KMS-11 (cell line): ENCODE results near the gene DGUOK.

Experiments
- H2AFZ ChIP-seq: fragments of 200-600 bp; sonication (generic); 2 replicates; pipeline ENCODE4 v1.6.1; 2016; ENCODE audit warnings: antibody characterized with exemption, mixed run types, low read depth
- H3K27ac ChIP-seq: fragments of 200-600 bp; sonication (generic); 2 replicates; pipeline ENCODE4 v1.6.1; 2016; ENCODE audit warnings: mild to moderate bottlenecking, mixed run types
- H3K27me3 ChIP-seq: fragments of 200-600 bp; sonication (generic); 2 replicates; pipeline ENCODE4 v1.6.1; 2017; ENCODE audit warnings: mild to moderate bottlenecking, low read depth, mixed run types, moderate library complexity; ENCODE audit not compliant: insufficient read depth
- H3K36me3 ChIP-seq: fragments of 200-600 bp; sonication (generic); 2 replicates; pipeline ENCODE4 v1.6.1; 2017; ENCODE audit warnings: mild to moderate bottlenecking, mixed run types; ENCODE audit not compliant: insufficient read depth
- H3K4me1 ChIP-seq: fragments of 200-600 bp; sonication (generic); 2 replicates; pipeline ENCODE4 v1.6.1; 2016; ENCODE audit warnings: mild to moderate bottlenecking, low read depth, mixed run types; ENCODE audit not compliant: poor library complexity, severe bottlenecking
- H3K4me2 ChIP-seq: fragments of 200-600 bp; sonication (generic); 2 replicates; pipeline ENCODE4 v1.7.0; 2016; ENCODE audit warnings: mild to moderate bottlenecking, mixed run types
- H3K4me3 ChIP-seq: fragments of 200-600 bp; sonication (generic); IDR thresholded peaks from 2 replicates; pipeline ENCODE4 v1.6.1; 2017; ENCODE audit warnings: low read depth, low read length, mixed read lengths; ENCODE audit not compliant: insufficient read depth
- H3K79me2 ChIP-seq: fragments of 200-600 bp; sonication (generic); 2 replicates; pipeline ENCODE4 v1.6.1; 2016; ENCODE audit warnings: low read depth, mixed run types; ENCODE audit not compliant: insufficient read depth
- H3K9ac ChIP-seq: fragments of 200-600 bp; sonication (generic); 2 replicates; pipeline ENCODE4 v1.6.1; 2016; ENCODE audit warnings: mild to moderate bottlenecking, mixed run types
- H4K20me1 ChIP-seq: fragments of 200-600 bp; sonication (generic); 2 replicates; pipeline ENCODE4 v1.6.1; 2016; ENCODE audit warnings: mild to moderate bottlenecking, mixed run types; ENCODE audit not compliant: insufficient read depth
- CTCF ChIP-seq: fragments of 200-600 bp; sonication (generic); conservative IDR thresholded peaks from 2 replicates; pipeline ENCODE4 v1.6.1; 2017; ENCODE audit warnings: low read depth, mild to moderate bottlenecking, antibody characterized with exemption, low read length, moderate library complexity, mixed read lengths

Gene DGUOK

GRCh38 chr2:73944714-73945113 is 18.0 kb downstream of the DGUOK start:
- Histone ChIP-seq H3K36me3 (peaks cover 22% of the 10 kb centered on the region; the same call in 1 of the 2 replicates), H3K4me3 (no peak overlapping the region), H2AFZ (no peak overlapping the region), H4K20me1 (no peaks in the 10 kb centered on the region), H3K27me3 (no peaks in the 10 kb centered on the region), H3K4me2 (no peak overlapping the region), H3K4me1 (no peaks in the 10 kb centered on the region), H3K9ac (no peak overlapping the region), H3K27ac (no peak overlapping the region), H3K79me2 (peaks cover 32% of the 10 kb centered on the region; the same call in 1 of the 2 replicates)
- TF ChIP-seq CTCF: no peak

- H3K9ac ChIP-seq: no peak overlapping the region
- no peaks in the 10 kb centered on the region for H3K27me3 ChIP-seq
- no peak for TF ChIP-seq CTCF
- H3K36me3 ChIP-seq: peaks cover 26% of the 10 kb centered on the region; the same call in 1 of the 2 replicates
- peaks cover 26% of the 10 kb centered on the region; the same call in 1 of the 2 replicates for H3K79me2 ChIP-seq
- H3K4me3 ChIP-seq: no peak overlapping the region
- no peaks in the 10 kb centered on the region for H4K20me1 ChIP-seq
- H3K4me2 ChIP-seq: no peak overlapping the region
- no peak overlapping the region for H2AFZ ChIP-seq
- no peak overlapping the region for H3K27ac ChIP-seq
- no peaks in the 10 kb centered on the region for H3K4me1 ChIP-seq
These were observed 19.5 kb downstream of the DGUOK start for GRCh38 chr2:73946215-73946614.

- Histone ChIP-seq H3K9ac (no peak overlapping the region), H3K4me2 (no peak overlapping the region), H2AFZ (no peak overlapping the region), H3K4me1 (no peaks in the 10 kb centered on the region), H4K20me1 (no peaks in the 10 kb centered on the region), H3K27ac (no peak overlapping the region), H3K27me3 (no peaks in the 10 kb centered on the region), H3K4me3 (no peak overlapping the region), H3K79me2 (peaks cover 26% of the 10 kb centered on the region; the same call in 1 of the 2 replicates), H3K36me3 (peaks cover 26% of the 10 kb centered on the region; the same call in 1 of the 2 replicates)
- no peak for TF ChIP-seq CTCF
These were observed 20.0 kb downstream of the DGUOK start for GRCh38 chr2:73946666-73947065.

GRCh38 chr2:73947412-73948018 is 20.8 kb downstream of the DGUOK start:
- no peak overlapping the region for H3K9ac ChIP-seq
- no peak for TF ChIP-seq CTCF
- H2AFZ ChIP-seq: no peak overlapping the region
- no peak overlapping the region for H3K27ac ChIP-seq
- H3K4me2 ChIP-seq: no peak overlapping the region
- H3K36me3 ChIP-seq: peaks cover 26% of the 10 kb centered on the region; the same call in 1 of the 2 replicates
- H3K4me1 ChIP-seq: no peaks in the 10 kb centered on the region
- H3K4me3 ChIP-seq: no peak overlapping the region
- no peaks in the 10 kb centered on the region for H4K20me1 ChIP-seq
- peaks cover 21% of the 10 kb centered on the region; the same call in 1 of the 2 replicates for H3K79me2 ChIP-seq
- no peaks in the 10 kb centered on the region for H3K27me3 ChIP-seq
